Naive thymus-derived CD4-positive, alpha-beta T cell (primary cell): ENCODE measurements around the gene RGS7BP. TPM values are rescaled to one million over a fixed set of nuclear protein-coding genes. Genes with fewer than 3 reads are reported as not detected.

ENCODE experiments used
- ATAC-seq: fragments of 150-1000 bp; cut with Tn5 transposase; 2 replicates; pipeline ENCODE4 v1.10.0; 2021; ENCODE audit warnings: mild to moderate bottlenecking, moderate library complexity
- CTCF ChIA-PET: fragments of 350-600 bp; sonication (Branson Sonifier 250); formaldehyde crosslinking; loops from one replicate; lab custom pipeline; 2021; ENCODE audit warnings: antibody characterized with exemption; lab: Charles Lee
- POLR2A ChIA-PET: fragments of 350-600 bp; sonication (Branson Sonifier 250); formaldehyde crosslinking; loops from one replicate; lab custom pipeline; 2021; ENCODE audit warnings: antibody characterized with exemption, inconsistent platforms; lab: Charles Lee
- DNase-seq, 9 donors: peaks; one replicate each; pipeline versions ENCODE4 v3.0.0 to v3.0.0-alpha.2; 2020 to 2022; ENCODE audit warnings: mixed read lengths in 1 of 9
- H3K27ac ChIP-seq: one replicate; pipeline ENCODE4 v1.7.0; 2013; ENCODE audit warnings: mild to moderate bottlenecking, low read depth, low read length, moderate library complexity
- H3K27me3 ChIP-seq, 2 donors: one replicate each; pipeline ENCODE4 v1.7.0; 2013; ENCODE audit warnings: low read length in 2 of 2, mild to moderate bottlenecking in 2 of 2, moderate library complexity in 2 of 2; ENCODE audit not compliant: control insufficient read depth in 2 of 2, insufficient read depth in 2 of 2
- H3K36me3 ChIP-seq, 3 experiments: 1 replicate in 2 of 3; 2 replicates in 1 of 3; pipeline ENCODE4 v1.7.0; 2013; ENCODE audit warnings: low read length in 3 of 3, mild to moderate bottlenecking in 3 of 3, moderate library complexity in 1 of 3; ENCODE audit not compliant: insufficient read depth in 3 of 3, control insufficient read depth in 2 of 3
- H3K4me1 ChIP-seq, 2 donors: one replicate each; pipeline ENCODE4 v1.7.0; 2013; ENCODE audit warnings: low read length in 2 of 2, mild to moderate bottlenecking in 2 of 2, moderate library complexity in 1 of 2; ENCODE audit not compliant: control insufficient read depth in 2 of 2, insufficient read depth in 2 of 2
- H3K4me3 ChIP-seq: 2 replicates; pipeline ENCODE4 v1.7.0; 2013; ENCODE audit warnings: mild to moderate bottlenecking, low read length
- H3K9me3 ChIP-seq, 3 experiments: 1 replicate in 2 of 3; 2 replicates in 1 of 3; pipeline ENCODE4 v1.7.0; 2013; ENCODE audit warnings: low read length in 3 of 3; ENCODE audit not compliant: control insufficient read depth in 2 of 3
- H3K27ac Mint-ChIP-seq, 9 donors: one replicate each; pipeline ENCODE4 v1.8.0; 2020 to 2022; ENCODE audit warnings: mixed read lengths in 9 of 9, mild to moderate bottlenecking in 8 of 9, moderate library complexity in 5 of 9, inconsistent platforms in 2 of 9
- H3K27me3 Mint-ChIP-seq, 5 donors: one replicate each; pipeline ENCODE4 v1.8.0; 2021 to 2022; ENCODE audit warnings: mixed read lengths in 5 of 5, mild to moderate bottlenecking in 1 of 5
- H3K36me3 Mint-ChIP-seq, 5 donors: one replicate each; pipeline ENCODE4 v1.8.0; 2020 to 2022; ENCODE audit warnings: mixed read lengths in 5 of 5, mild to moderate bottlenecking in 3 of 5, inconsistent platforms in 1 of 5
- H3K4me1 Mint-ChIP-seq, 7 donors: one replicate each; pipeline ENCODE4 v1.8.0; 2020 to 2022; ENCODE audit warnings: mixed read lengths in 7 of 7, mild to moderate bottlenecking in 3 of 7, inconsistent platforms in 1 of 7
- H3K4me3 Mint-ChIP-seq, 10 donors: one replicate each; pipeline ENCODE4 v1.8.0; 2020 to 2022; ENCODE audit warnings: mild to moderate bottlenecking in 10 of 10, mixed read lengths in 10 of 10, moderate library complexity in 6 of 10, inconsistent platforms in 2 of 10
- H3K9me3 Mint-ChIP-seq, 11 donors: one replicate each; pipeline ENCODE4 v1.8.0; 2020 to 2022; ENCODE audit warnings: mixed read lengths in 11 of 11, mild to moderate bottlenecking in 4 of 11, inconsistent platforms in 1 of 11, moderate library complexity in 1 of 11
- intact Hi-C, 2 donors: fragments of 100-400 bp; cut with micrococcal nuclease; formaldehyde crosslinking; loops; one replicate each; pipeline ENCODE4 v1.15.1; 2023
- polyA plus RNA-seq, 2 donors: library from polyadenylated mRNA; unstranded; fragments of 300-500 nt; fragmentation: Illumina TruSeq; gene quantifications; one replicate each; pipeline ENCODE4 v1.2.3, GENCODE V29; 2021
- total RNA-seq, 6 experiments: library from RNA in 5 of 6; stranded (reverse) in 5 of 6; gene quantifications; 1 replicate in 5 of 6; 2 replicates in 1 of 6; pipeline ENCODE4 v1.2.3 and lab custom pipeline; 2021 to 2026

The RGS7BP gene
- total and polyA plus RNA-seq, 7 experiments from 2014 or later: not detected

DNA sequence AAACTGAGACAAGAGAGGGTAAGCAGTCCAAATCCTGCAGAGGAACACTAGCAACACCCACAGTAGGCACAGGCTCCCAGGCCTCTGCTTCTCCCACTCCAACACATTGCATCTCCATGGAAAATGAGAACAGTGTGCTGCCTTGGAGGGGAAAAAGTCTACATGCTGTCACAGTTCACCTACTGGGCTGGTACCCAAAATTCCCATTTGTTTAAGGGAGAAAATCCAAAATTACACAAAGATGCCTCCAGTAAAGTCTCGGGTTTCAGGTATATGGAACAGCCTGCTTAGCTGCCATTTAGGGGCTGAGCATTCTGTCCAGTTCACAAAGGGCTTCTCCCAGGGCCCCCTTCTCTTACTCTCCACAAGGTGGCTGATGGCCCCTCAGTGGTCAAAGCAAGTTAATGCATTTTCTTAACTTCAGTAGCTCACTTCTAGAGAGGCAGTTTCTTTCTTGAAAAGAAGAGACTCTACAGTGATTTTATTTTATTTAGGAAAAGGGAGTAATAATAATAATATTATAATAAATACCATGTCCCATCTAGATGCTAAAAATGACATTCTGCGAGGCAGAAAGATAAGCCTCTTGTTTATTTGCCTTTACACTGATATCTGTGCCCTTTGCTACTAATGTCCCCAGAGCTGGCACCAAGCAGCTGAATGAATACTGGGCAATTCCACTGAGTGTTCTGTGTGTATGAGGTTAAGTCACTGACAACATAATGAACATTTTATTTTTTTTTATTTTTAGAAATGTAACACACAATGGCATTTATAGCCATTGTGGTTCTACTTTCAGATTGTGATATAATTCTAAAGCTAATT is 89.4 kb downstream of the RGS7BP start:
- Mint-ChIP-seq H3K27ac (no peak overlapping the region), H3K9me3 (no peaks in the 10 kb centered on the region), H3K36me3 (no peaks in the 10 kb centered on the region), H3K27me3 (peaks cover 5 to 15% (median 11%) of the 10 kb centered on the region in 5 donors), H3K4me3 (no peak overlapping the region), H3K4me1 (peaks cover 0 to 1% (median 0%) of the 10 kb centered on the region in 7 donors)
- no peaks in the 10 kb centered on the region for H3K4me1 ChIP-seq
- H3K36me3 ChIP-seq: no peaks in the 10 kb centered on the region
- no peaks in the 10 kb centered on the region for H3K27me3 ChIP-seq
- intact Hi-C loops: no loop called here
- ATAC-seq (no peak), DNase-seq (no peak)
- ChIA-PET CTCF (no interaction called here), POLR2A (no interaction called here)
- H3K27ac ChIP-seq: no peak overlapping the region
- H3K4me3 ChIP-seq: no peak overlapping the region
- H3K9me3 ChIP-seq: no peaks in the 10 kb centered on the region

DNA sequence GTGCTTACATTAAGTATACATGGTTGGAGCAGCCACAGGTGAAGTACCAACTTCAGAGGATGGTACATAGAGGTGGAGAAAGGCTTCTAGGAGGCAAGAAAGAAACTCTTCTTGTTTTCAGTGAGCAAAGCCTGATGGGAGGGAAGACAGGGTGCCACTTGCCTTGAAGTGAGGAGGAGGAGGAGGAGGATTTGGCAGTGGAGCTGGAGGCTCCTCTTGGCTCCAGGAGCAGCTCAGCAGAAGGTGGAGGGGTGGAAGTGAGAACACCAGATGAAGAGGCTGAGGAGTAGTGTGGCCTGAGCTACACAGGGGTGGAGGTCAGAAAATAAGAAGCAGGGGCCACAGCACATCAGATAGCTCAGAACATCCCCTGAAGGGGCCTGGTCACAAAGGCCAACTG is 93.4 kb downstream of the RGS7BP start:
- Histone ChIP-seq H3K4me3 (no peak overlapping the region), H3K27ac (no peak overlapping the region), H3K9me3 (no peaks in the 10 kb centered on the region), H3K4me1 (no peaks in the 10 kb centered on the region), H3K27me3 (no peaks in the 10 kb centered on the region), H3K36me3 (no peaks in the 10 kb centered on the region)
- ChIA-PET POLR2A (no interaction called here), CTCF (no interaction called here)
- ATAC-seq: no peak
- Mint-ChIP-seq H3K36me3 (no peaks in the 10 kb centered on the region), H3K9me3 (no peaks in the 10 kb centered on the region), H3K27me3 (peaks cover 0 to 16% (median 10%) of the 10 kb centered on the region in 5 donors), H3K4me3 (no peak overlapping the region), H3K4me1 (peaks cover 0 to 1% (median 0%) of the 10 kb centered on the region in 7 donors), H3K27ac (no peak overlapping the region)
- no peak for DNase-seq
- intact Hi-C loops: no loop called here

DNA sequence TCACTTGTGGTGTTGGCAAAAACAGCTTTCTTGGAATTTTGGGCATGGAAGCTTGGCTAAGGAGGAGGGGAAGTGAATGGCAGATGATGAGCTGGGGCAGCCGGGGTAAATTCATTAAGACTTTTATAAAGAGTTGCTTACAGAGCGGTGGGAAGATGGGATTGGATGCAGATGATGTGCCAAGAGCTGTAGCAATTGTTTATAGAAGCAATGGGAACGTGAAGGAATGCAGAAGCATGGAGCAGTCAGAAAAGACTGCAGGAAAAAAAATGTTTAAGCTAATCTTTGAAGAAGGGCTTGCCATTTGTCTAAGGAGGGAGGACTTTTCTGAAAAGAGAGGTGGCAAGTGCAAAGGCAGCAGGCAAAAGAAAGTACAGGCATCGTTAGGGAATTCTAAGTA is 97.9 kb downstream of the RGS7BP start:
- H3K27ac ChIP-seq: no peak overlapping the region
- intact Hi-C loops: no loop called here

DNA sequence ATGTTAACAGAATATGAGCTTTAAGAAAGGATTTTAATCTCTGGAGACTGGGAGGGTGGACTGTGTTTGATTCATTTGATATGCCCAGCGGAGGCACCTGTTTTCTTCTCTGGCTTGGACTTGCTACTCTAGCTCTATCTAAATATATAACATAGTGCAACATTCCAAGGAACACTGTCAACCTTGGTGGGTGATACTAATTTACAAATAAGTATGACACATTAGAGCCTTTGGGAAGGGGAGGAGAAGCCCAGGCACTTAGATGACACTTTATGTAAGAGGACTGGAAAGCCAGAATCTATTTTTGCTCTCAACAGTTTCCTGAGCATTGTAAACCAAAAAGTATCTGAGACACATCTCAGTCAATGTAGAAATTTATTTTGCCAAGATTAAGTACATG is 101.1 kb downstream of the RGS7BP start:
- intact Hi-C loops: no loop called here
- no peak overlapping the region for H3K4me3 Mint-ChIP-seq
- ChIA-PET POLR2A (no interaction called here), CTCF (no interaction called here)
- H3K27ac Mint-ChIP-seq: no peak overlapping the region
- no peaks in the 10 kb centered on the region for H3K36me3 Mint-ChIP-seq
- ATAC-seq: no peak
- H3K4me1 Mint-ChIP-seq: no peaks in the 10 kb centered on the region
- H3K27ac ChIP-seq: no peak overlapping the region
- no peak overlapping the region for H3K4me3 ChIP-seq
- no peaks in the 10 kb centered on the region for H3K9me3 Mint-ChIP-seq
- H3K4me1 ChIP-seq: no peaks in the 10 kb centered on the region
- H3K36me3 ChIP-seq: no peaks in the 10 kb centered on the region
- peaks cover 0 to 4% of the 10 kb centered on the region in 2 donors for H3K27me3 ChIP-seq
- peaks cover 3 to 26% (median 12%) of the 10 kb centered on the region in 5 donors for H3K27me3 Mint-ChIP-seq
- no peaks in the 10 kb centered on the region for H3K9me3 ChIP-seq
- no peak for DNase-seq

More for the DNA sequence above, 97.9 kb downstream of the RGS7BP start:
- peaks cover 0 to 4% of the 10 kb centered on the region in 2 donors for H3K27me3 ChIP-seq
- Mint-ChIP-seq H3K9me3 (no peaks in the 10 kb centered on the region), H3K27ac (no peak overlapping the region), H3K36me3 (no peaks in the 10 kb centered on the region), H3K4me3 (no peak overlapping the region), H3K27me3 (peaks cover 0 to 16% (median 4%) of the 10 kb centered on the region in 5 donors), H3K4me1 (no peaks in the 10 kb centered on the region)
- DNase-seq (no peak), ATAC-seq (no peak)
- ChIA-PET CTCF (no interaction called here), POLR2A (no interaction called here)
- no peaks in the 10 kb centered on the region for H3K36me3 ChIP-seq
- no peaks in the 10 kb centered on the region for H3K9me3 ChIP-seq
- no peak overlapping the region for H3K4me3 ChIP-seq
- H3K4me1 ChIP-seq: no peaks in the 10 kb centered on the region

DNA sequence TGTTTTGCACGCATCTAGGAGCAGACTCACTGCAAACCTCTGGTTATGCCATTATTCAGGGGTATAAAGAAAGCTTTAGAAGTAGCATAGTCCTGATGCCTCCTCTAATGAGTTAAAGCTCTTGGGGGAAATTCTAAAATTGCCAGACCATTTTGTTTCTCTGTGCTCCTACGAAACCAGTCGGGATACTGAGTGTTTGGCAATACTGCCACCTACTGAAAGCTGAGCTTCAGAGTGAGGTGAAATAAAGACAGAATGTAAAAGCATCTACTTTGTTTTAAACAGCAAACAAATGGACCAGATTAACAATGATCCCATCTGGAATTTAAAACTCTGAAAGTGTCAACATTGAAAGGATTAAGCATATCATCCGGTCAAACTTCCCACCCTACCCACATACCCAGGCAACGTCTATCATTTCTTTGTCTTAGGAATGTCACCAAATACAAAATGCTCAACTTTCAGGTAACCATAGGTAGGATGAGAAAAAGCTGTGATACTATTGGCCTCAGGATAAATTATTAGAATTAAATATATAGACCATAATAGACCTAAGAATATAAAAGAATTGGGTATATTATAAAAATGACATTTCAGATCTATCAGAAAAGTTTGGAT is 106.6 kb downstream of the RGS7BP start:
- H3K27me3 Mint-ChIP-seq: peaks cover 15 to 40% (median 22%) of the 10 kb centered on the region in 5 donors
- H3K4me3 Mint-ChIP-seq: no peak overlapping the region
- Histone ChIP-seq H3K36me3 (no peaks in the 10 kb centered on the region), H3K4me3 (no peak overlapping the region), H3K9me3 (no peaks in the 10 kb centered on the region), H3K27ac (no peak overlapping the region), H3K27me3 (no peaks in the 10 kb centered on the region), H3K4me1 (no peaks in the 10 kb centered on the region)
- ChIA-PET POLR2A (no interaction called here), CTCF (no interaction called here)
- H3K36me3 Mint-ChIP-seq: no peaks in the 10 kb centered on the region
- no peak for ATAC-seq
- no peak for DNase-seq
- no peaks in the 10 kb centered on the region for H3K9me3 Mint-ChIP-seq
- no peak overlapping the region for H3K27ac Mint-ChIP-seq
- H3K4me1 Mint-ChIP-seq: no peaks in the 10 kb centered on the region
- intact Hi-C loops: loop anchor here in 1 of 2 donors (5.0 kb wide), 1 partner anchor 540 kb away; no protein-coding TSS in a partner anchor

DNA sequence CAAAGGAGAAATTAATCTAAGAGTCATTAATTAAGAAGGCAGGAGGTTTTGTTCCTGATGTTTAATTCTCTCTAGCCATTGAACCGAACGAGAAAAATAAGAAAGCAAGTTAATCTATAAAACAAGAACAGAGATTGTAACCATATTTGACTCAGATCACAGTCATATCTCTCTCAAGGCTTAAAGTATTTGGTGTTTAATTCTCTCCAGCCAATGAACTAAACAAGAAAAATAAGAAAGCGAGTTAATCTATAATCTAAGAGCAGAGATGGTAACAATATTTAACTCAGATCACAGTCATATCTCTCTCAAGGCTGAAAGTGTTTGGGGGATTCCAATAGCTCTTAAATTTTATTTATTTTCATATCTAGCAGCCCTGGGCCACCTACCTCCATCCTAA is 110.1 kb downstream of the RGS7BP start:
- DNase-seq (no peak), ATAC-seq (no peak)
- no peaks in the 10 kb centered on the region for H3K4me1 ChIP-seq
- Mint-ChIP-seq H3K36me3 (no peaks in the 10 kb centered on the region), H3K27me3 (peaks cover 6 to 29% (median 14%) of the 10 kb centered on the region in 5 donors), H3K4me1 (no peaks in the 10 kb centered on the region), H3K4me3 (no peak overlapping the region), H3K9me3 (no peaks in the 10 kb centered on the region), H3K27ac (no peak overlapping the region)
- H3K27ac ChIP-seq: no peak overlapping the region
- no peaks in the 10 kb centered on the region for H3K27me3 ChIP-seq
- intact Hi-C loops: no loop called here
- H3K4me3 ChIP-seq: no peak overlapping the region
- POLR2A ChIA-PET: no interaction called here
- CTCF ChIA-PET: interaction anchor here (0.7 kb wide), 1 partner anchor 1250 kb away, joined by 3 read pairs; no protein-coding TSS in a partner anchor
- no peaks in the 10 kb centered on the region for H3K36me3 ChIP-seq
- no peaks in the 10 kb centered on the region for H3K9me3 ChIP-seq
